ENCODE results near the gene CORO2B. TPM values are rescaled to one million over a fixed set of nuclear protein-coding genes. Genes with fewer than 3 reads are reported as not detected.
"Not testable (repeated sequence)": the region's sequence is repeated elsewhere in the genome, so short reads cannot be mapped to it uniquely, and the experiment has no call there.

Gene CORO2B
- total and polyA plus RNA-seq, 2 experiments from 2014 or later = 2.9 to 3.0 TPM

DNA sequence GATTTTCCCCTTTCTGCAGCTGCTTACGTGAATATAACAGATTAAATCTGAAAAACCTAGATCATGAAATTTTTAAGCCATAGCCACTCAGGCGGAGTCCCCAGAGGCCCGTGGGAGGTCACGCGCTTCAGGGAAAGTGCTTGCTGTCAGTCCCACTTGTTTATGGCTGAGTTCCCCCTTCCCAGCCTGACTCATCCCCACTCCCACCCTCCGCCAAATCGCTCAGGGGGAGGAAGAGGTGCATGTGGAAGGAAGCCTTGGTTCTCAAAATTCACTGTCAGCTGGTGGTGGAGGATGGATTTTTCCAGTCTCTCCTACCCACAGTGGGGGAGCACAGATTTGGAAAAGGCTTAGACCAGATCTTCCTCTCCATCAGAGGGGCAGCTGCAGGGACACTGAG lies 67.4 kb downstream of the CORO2B start:
- no peaks in the 10 kb centered on the region for H3K27me3 ChIP-seq
- H3K4me1 ChIP-seq (ENCODE audit: low read depth) = peaks cover 7% of the 10 kb centered on the region
- DNase-seq (ENCODE audit: low read depth in 1 of 2, low spot score in 1 of 2) = no peak
- no peak overlapping the region for H3K4me3 ChIP-seq
- TF ChIP-seq, protein P1, sequence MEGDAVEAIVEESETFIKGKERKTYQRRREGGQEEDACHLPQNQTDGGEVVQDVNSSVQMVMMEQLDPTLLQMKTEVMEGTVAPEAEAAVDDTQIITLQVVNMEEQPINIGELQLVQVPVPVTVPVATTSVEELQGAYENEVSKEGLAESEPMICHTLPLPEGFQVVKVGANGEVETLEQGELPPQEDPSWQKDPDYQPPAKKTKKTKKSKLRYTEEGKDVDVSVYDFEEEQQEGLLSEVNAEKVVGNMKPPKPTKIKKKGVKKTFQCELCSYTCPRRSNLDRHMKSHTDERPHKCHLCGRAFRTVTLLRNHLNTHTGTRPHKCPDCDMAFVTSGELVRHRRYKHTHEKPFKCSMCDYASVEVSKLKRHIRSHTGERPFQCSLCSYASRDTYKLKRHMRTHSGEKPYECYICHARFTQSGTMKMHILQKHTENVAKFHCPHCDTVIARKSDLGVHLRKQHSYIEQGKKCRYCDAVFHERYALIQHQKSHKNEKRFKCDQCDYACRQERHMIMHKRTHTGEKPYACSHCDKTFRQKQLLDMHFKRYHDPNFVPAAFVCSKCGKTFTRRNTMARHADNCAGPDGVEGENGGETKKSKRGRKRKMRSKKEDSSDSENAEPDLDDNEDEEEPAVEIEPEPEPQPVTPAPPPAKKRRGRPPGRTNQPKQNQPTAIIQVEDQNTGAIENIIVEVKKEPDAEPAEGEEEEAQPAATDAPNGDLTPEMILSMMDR (IDR thresholded peaks at IDR 0.05; ENCODE audit: low read depth, low read length) = no peak
- H3K9me3 ChIP-seq (ENCODE audit: low read depth) = no peaks in the 10 kb centered on the region
- H3K27ac ChIP-seq = no peak overlapping the region
- H3K36me3 ChIP-seq = no peaks in the 10 kb centered on the region

DNA sequence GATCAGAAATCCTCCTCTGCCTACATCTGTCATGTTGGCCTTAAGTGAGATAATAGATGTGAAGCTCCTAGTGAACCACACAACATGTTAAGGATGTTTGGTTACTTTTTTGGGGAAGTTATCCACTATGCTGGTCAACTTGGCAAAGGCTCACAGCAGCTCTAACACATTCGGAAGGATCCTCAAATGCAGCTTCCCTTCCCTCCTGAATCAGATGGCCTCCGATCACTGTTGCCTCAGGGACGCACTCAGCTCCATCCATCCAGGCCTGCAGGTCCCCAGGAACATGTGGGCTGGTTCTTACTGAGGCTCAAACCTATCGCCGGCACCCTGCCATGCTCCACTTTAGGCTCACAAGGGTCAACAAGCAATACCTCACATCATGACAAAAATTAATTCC lies 67.9 kb downstream of the CORO2B start:
- H3K4me1 ChIP-seq (ENCODE audit: low read depth) = peaks cover 5% of the 10 kb centered on the region
- TF ChIP-seq, protein P1 (IDR thresholded peaks at IDR 0.05; ENCODE audit: low read depth, low read length) = no peak
- DNase-seq (ENCODE audit: low read depth in 1 of 2, low spot score in 1 of 2) = no peak
- no peak overlapping the region for H3K27ac ChIP-seq
- H3K9me3 ChIP-seq (ENCODE audit: low read depth) = no peaks in the 10 kb centered on the region
- H3K4me3 ChIP-seq = no peak overlapping the region
- H3K36me3 ChIP-seq = no peaks in the 10 kb centered on the region
- H3K27me3 ChIP-seq = no peaks in the 10 kb centered on the region

DNA sequence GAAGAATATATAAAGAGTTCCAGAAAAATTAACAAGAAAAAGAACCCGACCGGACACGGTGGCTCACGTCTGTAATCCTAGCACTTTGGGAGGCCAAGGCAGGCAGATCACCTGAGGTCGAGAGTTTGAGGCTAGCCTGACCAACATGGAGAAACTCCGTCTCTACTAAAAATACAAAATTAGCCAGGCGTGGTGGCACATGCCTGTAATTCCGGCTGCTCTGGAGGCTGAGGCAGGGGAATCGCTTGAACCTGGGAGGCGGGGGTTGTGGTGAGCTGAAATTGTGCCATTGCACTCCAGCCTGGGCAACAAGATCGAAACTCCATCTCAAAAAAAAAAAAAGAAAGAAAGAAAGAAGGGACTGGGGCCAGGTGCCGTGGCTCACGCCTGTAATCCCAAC lies 68.6 kb downstream of the CORO2B start:
- H3K27me3 ChIP-seq; DNase-seq (ENCODE audit: low read depth in 1 of 2, low spot score in 1 of 2); H3K4me1 ChIP-seq (ENCODE audit: low read depth); H3K36me3 ChIP-seq; H3K9me3 ChIP-seq (ENCODE audit: low read depth); H3K4me3 ChIP-seq; H3K27ac ChIP-seq: not testable (repeated sequence)

DNA sequence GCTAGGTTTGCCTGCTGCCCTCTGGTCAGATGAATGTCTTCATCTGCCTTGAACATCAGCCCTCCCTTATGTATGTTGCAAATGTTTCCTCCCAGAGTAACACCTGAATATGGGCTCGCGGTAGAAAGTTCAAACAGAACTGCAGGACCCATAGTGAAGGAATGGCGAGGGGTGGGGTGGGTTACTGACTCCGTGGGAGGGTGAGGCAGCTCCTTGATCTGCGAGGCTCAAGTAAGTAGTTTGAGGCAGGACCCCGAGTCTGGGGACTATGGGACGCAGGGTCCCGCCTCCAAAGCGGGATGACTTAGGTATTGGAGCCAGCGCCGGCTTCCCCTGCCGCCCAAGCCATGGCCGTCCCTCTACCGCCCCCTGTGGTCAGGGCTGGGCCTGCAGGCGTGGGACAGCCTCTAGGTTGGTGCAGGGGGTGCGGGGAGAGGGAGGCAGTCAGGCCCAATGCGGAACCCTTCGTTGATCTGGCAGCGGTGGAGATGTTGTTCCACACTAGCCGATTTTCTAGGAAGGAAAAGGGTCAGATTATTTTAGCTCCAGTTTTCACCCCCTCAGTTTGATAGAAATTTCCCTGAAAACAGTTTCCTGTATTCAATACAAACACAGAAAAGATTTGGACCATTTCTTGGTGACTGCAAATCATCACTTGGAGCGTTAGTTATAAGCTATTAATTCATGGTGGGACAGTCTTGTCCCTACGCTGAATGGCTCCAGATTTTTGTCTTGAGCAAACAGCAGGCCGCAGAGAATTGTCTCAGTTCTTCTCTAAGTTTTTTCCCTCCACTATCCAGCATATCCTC lies 72.3 kb downstream of the CORO2B start:
- H3K9me3 ChIP-seq (ENCODE audit: low read depth) = no peaks in the 10 kb centered on the region
- TF ChIP-seq, protein P1 (IDR thresholded peaks at IDR 0.05; ENCODE audit: low read depth, low read length) = peak; percentile 80
- peaks cover 5% of the 10 kb centered on the region for H3K4me1 ChIP-seq (ENCODE audit: low read depth)
- H3K27me3 ChIP-seq = no peaks in the 10 kb centered on the region
- no peak overlapping the region for H3K27ac ChIP-seq
- no peak overlapping the region for H3K4me3 ChIP-seq
- DNase-seq (ENCODE audit: low read depth in 1 of 2, low spot score in 1 of 2) = peak; percentile 49 to 77
- no peaks in the 10 kb centered on the region for H3K36me3 ChIP-seq

DNA sequence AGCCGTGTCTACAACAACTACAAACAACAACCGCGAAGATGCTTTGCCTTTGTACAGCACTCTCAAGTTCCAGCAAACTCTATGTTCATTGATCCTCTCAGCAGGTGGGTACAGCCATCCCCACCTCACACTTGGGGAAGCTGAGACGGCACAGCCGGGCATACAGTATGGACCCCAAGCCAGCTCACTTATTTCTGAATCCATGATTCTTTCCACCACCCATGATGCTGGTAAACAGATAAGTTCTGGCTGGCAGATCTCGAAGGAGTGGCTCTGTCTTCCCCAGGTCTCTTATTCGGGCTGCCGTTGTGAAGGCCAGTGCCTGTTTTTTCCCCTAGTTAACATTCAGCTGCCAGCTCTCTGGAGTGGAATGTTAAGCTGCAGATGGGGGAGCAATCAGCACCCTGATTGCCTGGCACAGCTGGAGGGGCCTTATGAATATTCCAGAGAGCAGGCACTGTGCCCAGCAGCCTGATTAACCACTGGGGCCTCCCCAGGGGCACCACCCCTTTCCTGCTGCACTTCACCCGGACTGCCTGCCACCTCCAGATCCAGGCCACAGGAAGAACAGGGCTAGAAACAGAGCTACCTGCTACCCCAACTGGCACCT lies 73.2 kb downstream of the CORO2B start:
- no peaks in the 10 kb centered on the region for H3K27me3 ChIP-seq
- no peak for DNase-seq (ENCODE audit: low read depth in 1 of 2, low spot score in 1 of 2)
- no peak overlapping the region for H3K27ac ChIP-seq
- no peaks in the 10 kb centered on the region for H3K9me3 ChIP-seq (ENCODE audit: low read depth)
- no peak overlapping the region for H3K4me3 ChIP-seq
- no peaks in the 10 kb centered on the region for H3K36me3 ChIP-seq
- TF ChIP-seq, protein P1 (IDR thresholded peaks at IDR 0.05; ENCODE audit: low read depth, low read length) = no peak
- peaks cover 5% of the 10 kb centered on the region for H3K4me1 ChIP-seq (ENCODE audit: low read depth)

DNA sequence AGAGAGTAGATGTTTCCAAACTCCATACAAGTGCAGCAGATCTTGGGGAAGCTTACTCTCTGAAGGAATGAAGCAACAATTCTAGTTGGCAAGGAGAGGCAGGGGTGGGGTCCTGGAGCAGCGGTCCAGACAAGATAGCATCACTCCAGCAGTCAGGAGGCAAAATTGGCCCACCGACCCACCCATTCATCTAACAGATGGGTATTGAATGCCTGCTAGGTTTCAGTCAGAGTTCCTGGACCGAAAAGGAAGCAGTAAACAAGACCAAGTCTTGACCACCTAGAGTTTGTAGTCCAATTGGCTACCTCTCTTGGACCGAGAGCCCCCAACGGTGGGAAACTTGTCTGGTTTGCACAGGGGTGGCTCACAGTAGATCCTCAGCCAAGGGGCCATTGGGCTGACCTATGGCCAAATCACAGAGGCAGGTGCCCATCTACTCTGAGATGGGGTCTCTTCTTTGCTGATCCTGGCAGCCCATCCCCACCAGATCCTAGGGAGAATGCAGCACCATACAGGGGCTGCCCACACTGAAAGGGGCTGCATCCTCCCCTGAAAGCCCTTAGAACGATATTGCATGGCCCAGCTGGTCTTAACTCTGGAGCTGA lies 74.3 kb downstream of the CORO2B start:
- no peak for DNase-seq (ENCODE audit: low read depth in 1 of 2, low spot score in 1 of 2)
- H3K36me3 ChIP-seq = no peaks in the 10 kb centered on the region
- no peaks in the 10 kb centered on the region for H3K27me3 ChIP-seq
- TF ChIP-seq, protein P1 (IDR thresholded peaks at IDR 0.05; ENCODE audit: low read depth, low read length) = no peak
- peaks cover 5% of the 10 kb centered on the region for H3K4me1 ChIP-seq (ENCODE audit: low read depth)
- H3K9me3 ChIP-seq (ENCODE audit: low read depth) = no peaks in the 10 kb centered on the region
- no peak overlapping the region for H3K4me3 ChIP-seq
- no peak overlapping the region for H3K27ac ChIP-seq

Measured in cardiac muscle cell (in vitro differentiated cells and primary cell).